Naive B cell (primary cell): ENCODE results near the gene FBXO36. TPM values are rescaled to one million over a fixed set of nuclear protein-coding genes. Genes with fewer than 3 reads are reported as not detected.

Experiments
- ATAC-seq, 2 donors: fragments of 150-1000 bp; cut with Tn5 transposase; 2 replicates each; pipeline ENCODE4 v1.10.0; 2021; ENCODE audit warnings: low read depth in 2 of 2, mild to moderate bottlenecking in 2 of 2, moderate library complexity in 2 of 2
- DNase-seq: peaks from one replicate; pipeline ENCODE4 v3.0.0; 2022
- H3K27ac Mint-ChIP-seq, 6 donors: one replicate each; pipeline ENCODE4 v1.8.0; 2020 to 2022; ENCODE audit warnings: mild to moderate bottlenecking in 6 of 6, mixed read lengths in 6 of 6, moderate library complexity in 5 of 6, inconsistent platforms in 2 of 6
- H3K27me3 Mint-ChIP-seq, 3 donors: one replicate each; pipeline ENCODE4 v1.8.0; 2021 to 2022; ENCODE audit warnings: mixed read lengths in 3 of 3, mild to moderate bottlenecking in 1 of 3
- H3K36me3 Mint-ChIP-seq, 2 donors: one replicate each; pipeline ENCODE4 v1.8.0; 2020 to 2022; ENCODE audit warnings: mixed read lengths in 2 of 2, inconsistent platforms in 1 of 2, mild to moderate bottlenecking in 1 of 2
- H3K4me1 Mint-ChIP-seq, 3 donors: one replicate each; pipeline ENCODE4 v1.8.0; 2020 to 2022; ENCODE audit warnings: mixed read lengths in 3 of 3, inconsistent platforms in 1 of 3, mild to moderate bottlenecking in 1 of 3, moderate library complexity in 1 of 3
- H3K4me3 Mint-ChIP-seq, 8 donors: one replicate each; pipeline ENCODE4 v1.8.0; 2020 to 2022; ENCODE audit warnings: mild to moderate bottlenecking in 8 of 8, mixed read lengths in 8 of 8, moderate library complexity in 8 of 8, inconsistent platforms in 2 of 8
- H3K9me3 Mint-ChIP-seq, 7 donors: one replicate each; pipeline ENCODE4 v1.8.0; 2020 to 2022; ENCODE audit warnings: mixed read lengths in 7 of 7, mild to moderate bottlenecking in 5 of 7, inconsistent platforms in 2 of 7, moderate library complexity in 1 of 7
- polyA plus RNA-seq, 6 donors: library from polyadenylated mRNA; unstranded; fragments of 300-500 nt; fragmentation: Illumina TruSeq; gene quantifications; one replicate each; pipeline ENCODE4 v1.2.3, GENCODE V29; 2021; ENCODE audit warnings: low read depth in 6 of 6

The FBXO36 gene
- polyA plus RNA-seq, 6 donors from 2014 or later = 0.24 to 1.4 (median 0.76) TPM; not detected in 1

DNA sequence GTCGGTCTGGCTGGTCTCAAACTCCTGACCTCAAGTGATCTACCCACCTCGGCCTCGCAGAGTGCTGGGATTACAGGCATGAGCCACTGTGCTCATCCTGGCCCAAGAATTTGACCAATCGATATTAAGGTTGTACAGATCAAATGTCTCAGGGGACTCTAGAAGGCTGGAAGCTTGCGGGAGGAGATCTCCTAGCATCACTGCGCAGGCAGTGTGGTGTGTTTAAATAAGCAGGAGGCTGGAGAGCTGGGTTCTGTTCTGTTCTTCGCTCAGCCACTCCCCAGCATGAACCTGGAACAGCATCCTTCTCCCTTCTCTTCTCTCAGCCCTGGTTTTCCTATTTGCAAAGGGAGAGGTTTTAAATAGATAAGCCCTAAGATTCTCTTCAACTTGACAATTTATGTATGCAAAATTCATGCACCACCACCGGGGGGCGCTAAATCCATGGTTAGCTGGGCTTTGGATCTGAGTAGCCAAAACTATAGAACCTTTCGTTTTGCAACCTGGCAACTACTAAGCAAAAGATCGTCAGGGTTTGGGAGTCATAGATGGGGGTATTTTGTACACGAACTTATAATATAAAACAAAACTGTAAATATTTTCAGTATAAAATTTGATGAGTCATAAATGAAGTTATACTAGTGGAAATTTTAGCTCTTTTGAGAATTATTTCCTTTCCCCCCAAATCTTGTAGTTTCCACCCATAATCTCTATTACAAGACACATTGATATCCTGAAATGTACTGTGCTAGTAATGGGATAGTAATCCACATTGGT, 85.8 kb downstream of the FBXO36 start:
- ATAC-seq (peak; percentile 45 to 61), DNase-seq (peak; percentile 64)
- H3K36me3 Mint-ChIP-seq = no peaks in the 10 kb centered on the region
- H3K4me3 Mint-ChIP-seq = peak overlapping the region in 1 of 8 donors; percentile 41
- no peaks in the 10 kb centered on the region for H3K9me3 Mint-ChIP-seq
- H3K27me3 Mint-ChIP-seq = no peaks in the 10 kb centered on the region
- peak overlapping the region in 2 of 6 donors; percentile 1 to 41 for H3K27ac Mint-ChIP-seq
- peaks cover 3 to 13% (median 8%) of the 10 kb centered on the region in 3 donors for H3K4me1 Mint-ChIP-seq

DNA sequence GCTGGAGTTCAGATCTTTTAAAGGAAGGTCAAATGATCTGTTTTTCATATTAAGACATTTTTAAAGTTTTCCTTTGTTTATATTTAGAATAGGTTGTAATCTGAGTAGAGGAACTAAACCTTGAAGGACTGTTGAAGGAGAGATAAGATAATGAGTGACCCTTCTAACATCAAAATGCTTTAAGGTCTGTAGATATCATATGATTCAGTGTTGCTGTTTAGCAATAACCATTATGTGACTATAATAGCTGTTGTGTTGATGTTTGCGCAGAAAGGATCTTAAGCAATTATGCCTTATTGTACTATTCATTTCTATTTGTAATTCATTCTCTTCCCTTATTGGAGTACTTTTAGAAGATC, 86.4 kb downstream of the FBXO36 start:
- no peak for DNase-seq
- H3K36me3 Mint-ChIP-seq = no peaks in the 10 kb centered on the region
- H3K9me3 Mint-ChIP-seq = no peaks in the 10 kb centered on the region
- no peak overlapping the region for H3K4me3 Mint-ChIP-seq
- H3K27ac Mint-ChIP-seq = peak overlapping the region in 1 of 6 donors; percentile 29
- ATAC-seq = no peak
- peaks cover 3 to 13% (median 8%) of the 10 kb centered on the region in 3 donors for H3K4me1 Mint-ChIP-seq
- no peaks in the 10 kb centered on the region for H3K27me3 Mint-ChIP-seq

DNA sequence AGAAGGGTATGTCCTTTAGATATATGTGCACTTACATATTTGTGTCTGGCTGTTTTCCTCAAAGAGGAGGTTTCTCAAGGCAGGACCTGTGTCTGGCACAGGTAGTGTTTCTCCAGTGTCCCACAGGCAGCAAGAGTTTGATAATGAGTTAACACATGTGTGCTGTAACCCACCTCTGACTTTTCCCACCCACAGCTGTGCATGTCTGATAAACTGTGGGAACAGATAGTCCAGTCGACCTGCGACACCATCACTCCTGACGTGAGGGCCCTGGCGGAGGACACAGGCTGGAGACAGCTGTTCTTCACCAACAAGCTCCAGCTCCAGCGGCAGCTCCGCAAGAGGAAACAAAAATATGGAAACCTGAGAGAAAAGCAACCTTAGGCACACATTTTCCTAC, 88.2 kb downstream of the FBXO36 start:
- peak overlapping the region in 1 of 6 donors; percentile 80 for H3K27ac Mint-ChIP-seq
- H3K9me3 Mint-ChIP-seq = no peaks in the 10 kb centered on the region
- no peaks in the 10 kb centered on the region for H3K36me3 Mint-ChIP-seq
- no peak for DNase-seq
- no peaks in the 10 kb centered on the region for H3K27me3 Mint-ChIP-seq
- H3K4me1 Mint-ChIP-seq = peaks cover 3 to 13% (median 8%) of the 10 kb centered on the region in 3 donors
- no peak overlapping the region for H3K4me3 Mint-ChIP-seq
- ATAC-seq = no peak

DNA sequence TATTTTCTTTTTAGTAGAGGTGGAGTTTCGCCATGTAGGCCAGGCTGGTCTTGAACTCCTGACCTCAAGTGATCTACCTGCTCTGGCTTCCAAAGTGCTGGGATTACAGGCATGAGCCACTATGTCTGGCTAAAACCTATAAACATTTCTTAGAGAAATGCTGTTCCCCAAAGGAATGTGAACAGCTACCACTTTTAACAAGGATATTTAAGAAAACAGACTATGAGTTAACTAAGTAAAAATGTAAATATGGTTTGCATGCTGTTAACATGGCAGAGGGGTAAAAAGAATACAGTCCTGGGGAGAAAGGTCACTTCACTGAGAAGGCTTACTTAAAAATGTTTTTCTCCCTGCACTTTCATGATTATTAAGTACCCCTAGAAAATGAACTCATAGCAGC, 89.3 kb downstream of the FBXO36 start:
- DNase-seq (no peak), ATAC-seq (no peak)
- Mint-ChIP-seq H3K36me3 (no peaks in the 10 kb centered on the region), H3K27ac (no peak overlapping the region), H3K4me1 (peaks cover 3 to 13% (median 8%) of the 10 kb centered on the region in 3 donors), H3K4me3 (no peak overlapping the region), H3K9me3 (peaks cover 0 to 2% (median 0%) of the 10 kb centered on the region in 7 donors), H3K27me3 (no peaks in the 10 kb centered on the region)

DNA sequence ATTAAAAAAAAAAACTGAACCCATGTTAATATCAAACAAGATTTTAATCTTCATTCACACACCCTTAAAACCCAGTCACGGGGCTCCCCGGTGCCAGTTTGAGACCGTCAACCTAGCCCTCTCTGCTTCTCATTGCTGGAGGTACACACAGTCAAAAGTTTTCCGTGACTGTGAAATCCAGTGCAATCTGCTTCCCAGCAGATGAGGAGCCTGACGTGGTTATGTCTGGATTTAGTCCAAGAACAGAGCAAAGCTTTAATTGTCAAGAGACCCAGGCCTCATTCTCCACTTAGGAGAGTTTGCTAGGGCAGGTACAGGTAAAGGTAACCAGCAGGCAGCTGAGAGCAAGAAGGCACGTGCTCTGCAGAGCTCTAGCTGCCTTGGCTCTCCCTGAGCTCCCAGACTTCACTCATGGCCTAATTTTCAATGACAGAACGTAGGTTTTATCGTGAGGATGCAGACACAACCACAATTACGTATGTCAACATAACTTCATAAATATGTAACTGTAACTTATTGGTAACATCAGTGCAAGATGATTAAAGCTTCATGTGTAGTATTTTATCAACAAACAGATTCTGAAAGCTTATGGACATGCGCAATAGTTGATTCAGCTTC, 90.1 kb downstream of the FBXO36 start:
- no peak overlapping the region for H3K27ac Mint-ChIP-seq

DNA sequence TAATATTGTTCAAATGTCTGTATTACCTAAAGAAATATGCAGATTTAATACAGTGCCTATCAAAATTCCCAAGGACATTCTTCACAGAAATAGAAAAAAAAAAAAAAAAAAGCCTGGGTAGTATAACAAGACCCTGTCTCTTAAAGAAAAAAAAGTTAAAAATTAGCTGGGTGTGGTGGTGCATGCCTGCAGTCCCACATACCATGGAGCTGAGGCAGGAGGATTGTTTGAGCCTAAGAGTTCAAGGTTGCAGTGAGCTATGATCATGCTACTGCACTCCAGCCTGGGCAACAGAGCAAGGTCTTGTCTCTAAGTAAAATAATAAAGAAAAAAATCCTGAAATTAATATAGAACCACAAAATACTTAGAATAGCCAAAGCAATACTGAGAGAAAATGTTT, 94.5 kb downstream of the FBXO36 start:
- H3K27ac Mint-ChIP-seq = no peak overlapping the region
- no peaks in the 10 kb centered on the region for H3K4me1 Mint-ChIP-seq
- peaks cover 0 to 2% (median 0%) of the 10 kb centered on the region in 7 donors for H3K9me3 Mint-ChIP-seq
- no peaks in the 10 kb centered on the region for H3K27me3 Mint-ChIP-seq
- ATAC-seq = no peak
- no peak overlapping the region for H3K4me3 Mint-ChIP-seq
- no peak for DNase-seq
- H3K36me3 Mint-ChIP-seq = no peaks in the 10 kb centered on the region

More for the DNA sequence above, 90.1 kb downstream of the FBXO36 start:
- Mint-ChIP-seq H3K9me3 (peaks cover 0 to 2% (median 0%) of the 10 kb centered on the region in 7 donors), H3K4me3 (no peak overlapping the region), H3K27me3 (no peaks in the 10 kb centered on the region), H3K4me1 (peaks cover 3 to 13% (median 8%) of the 10 kb centered on the region in 3 donors), H3K36me3 (no peaks in the 10 kb centered on the region)
- ATAC-seq (no peak), DNase-seq (no peak)

DNA sequence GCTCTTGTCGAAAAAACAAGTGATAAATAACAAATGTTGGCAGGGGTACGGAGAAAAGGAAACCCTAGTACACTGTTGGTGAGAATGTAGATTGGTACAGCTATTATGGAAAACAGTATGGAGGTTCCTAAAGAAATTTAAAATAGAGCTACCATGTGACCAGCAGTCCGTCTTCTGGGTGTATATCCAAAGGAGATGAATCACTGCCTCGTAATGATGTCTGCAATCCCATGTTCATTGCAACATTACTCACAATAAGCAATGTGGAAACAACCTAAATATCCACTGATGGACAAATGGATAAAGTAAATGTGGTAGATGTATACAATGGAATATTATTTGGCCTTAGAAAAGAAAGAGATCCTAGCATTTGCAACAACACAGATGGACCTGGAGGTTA, 95.8 kb downstream of the FBXO36 start:
- DNase-seq = no peak

DNA sequence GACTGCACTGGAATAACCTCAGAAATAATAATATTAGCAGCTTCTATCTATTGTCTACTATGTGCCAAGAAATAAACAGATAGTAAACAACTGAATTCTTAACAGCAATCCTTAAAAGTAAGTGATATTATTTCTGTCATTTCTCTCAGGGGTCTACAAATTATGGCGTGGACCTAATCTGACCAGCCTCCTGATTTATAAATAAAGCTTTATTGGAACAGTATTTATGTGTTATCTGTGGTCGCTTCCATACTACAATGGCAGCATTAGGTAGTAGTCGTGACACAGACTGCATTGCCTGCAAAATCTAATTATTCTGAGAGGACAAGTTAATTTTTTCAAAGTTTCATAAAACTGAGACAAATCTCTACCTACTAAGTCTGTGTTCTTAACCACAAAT, 97.4 kb downstream of the FBXO36 start:
- no peaks in the 10 kb centered on the region for H3K4me1 Mint-ChIP-seq
- H3K4me3 Mint-ChIP-seq = no peak overlapping the region
- no peaks in the 10 kb centered on the region for H3K36me3 Mint-ChIP-seq
- DNase-seq = no peak
- ATAC-seq = no peak
- H3K27me3 Mint-ChIP-seq = no peaks in the 10 kb centered on the region
- no peak overlapping the region for H3K27ac Mint-ChIP-seq
- peaks cover 0 to 2% (median 0%) of the 10 kb centered on the region in 7 donors for H3K9me3 Mint-ChIP-seq

More for the DNA sequence above, 95.8 kb downstream of the FBXO36 start:
- ATAC-seq = no peak
- Mint-ChIP-seq H3K27ac (no peak overlapping the region), H3K36me3 (no peaks in the 10 kb centered on the region), H3K4me3 (no peak overlapping the region), H3K9me3 (peaks cover 0 to 2% (median 0%) of the 10 kb centered on the region in 7 donors), H3K4me1 (no peaks in the 10 kb centered on the region), H3K27me3 (no peaks in the 10 kb centered on the region)

DNA sequence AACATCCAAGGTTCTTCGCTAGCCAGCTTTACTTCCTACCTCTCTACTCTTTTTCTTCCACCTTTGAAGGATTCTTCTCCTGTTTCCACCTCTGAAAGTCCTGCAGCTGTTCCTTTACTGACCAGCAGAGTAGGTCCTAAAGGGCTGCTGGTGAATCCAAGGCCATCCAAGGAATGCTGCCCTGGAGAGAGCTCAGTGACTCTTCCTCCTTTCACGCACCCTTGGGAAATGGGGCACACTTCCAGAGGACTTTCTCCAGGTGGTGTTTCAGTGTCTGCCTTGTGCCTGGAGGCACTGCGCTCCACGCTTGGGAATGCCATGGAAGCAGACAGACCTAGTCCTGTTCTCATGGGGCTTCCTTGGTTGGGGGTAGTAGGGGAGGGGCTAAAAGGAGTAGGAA, 101.0 kb downstream of the FBXO36 start:
- no peaks in the 10 kb centered on the region for H3K27me3 Mint-ChIP-seq
- DNase-seq = no peak
- ATAC-seq = no peak
- no peak overlapping the region for H3K27ac Mint-ChIP-seq
- no peaks in the 10 kb centered on the region for H3K4me1 Mint-ChIP-seq
- H3K4me3 Mint-ChIP-seq = no peak overlapping the region
- no peaks in the 10 kb centered on the region for H3K36me3 Mint-ChIP-seq
- no peaks in the 10 kb centered on the region for H3K9me3 Mint-ChIP-seq

DNA sequence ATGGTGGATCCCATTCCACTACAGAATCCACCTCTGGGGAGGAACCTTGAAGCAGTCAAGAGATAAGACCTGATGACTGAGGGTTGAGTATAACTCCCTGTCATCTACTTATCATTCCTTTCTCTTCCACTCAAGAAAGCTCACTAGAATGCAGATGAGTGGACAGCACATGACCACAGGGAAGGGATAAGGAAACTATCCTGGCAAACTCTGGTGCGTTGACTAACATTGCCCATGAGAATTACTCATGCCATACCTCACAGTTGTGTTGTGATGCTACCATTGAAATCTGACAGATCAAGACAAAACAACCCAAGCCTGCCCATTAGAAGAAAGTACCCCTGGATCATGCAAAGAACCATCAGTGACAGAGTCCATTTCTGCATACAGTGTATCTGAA, 119.9 kb downstream of the FBXO36 start:
- no peak overlapping the region for H3K4me3 Mint-ChIP-seq
- no peak overlapping the region for H3K27ac Mint-ChIP-seq
- H3K27me3 Mint-ChIP-seq = no peaks in the 10 kb centered on the region
- H3K9me3 Mint-ChIP-seq = peaks cover 0 to 3% (median 0%) of the 10 kb centered on the region in 7 donors
- H3K36me3 Mint-ChIP-seq = peaks cover 0 to 6% of the 10 kb centered on the region in 2 donors
- no peak for ATAC-seq
- DNase-seq = no peak
- no peaks in the 10 kb centered on the region for H3K4me1 Mint-ChIP-seq

DNA sequence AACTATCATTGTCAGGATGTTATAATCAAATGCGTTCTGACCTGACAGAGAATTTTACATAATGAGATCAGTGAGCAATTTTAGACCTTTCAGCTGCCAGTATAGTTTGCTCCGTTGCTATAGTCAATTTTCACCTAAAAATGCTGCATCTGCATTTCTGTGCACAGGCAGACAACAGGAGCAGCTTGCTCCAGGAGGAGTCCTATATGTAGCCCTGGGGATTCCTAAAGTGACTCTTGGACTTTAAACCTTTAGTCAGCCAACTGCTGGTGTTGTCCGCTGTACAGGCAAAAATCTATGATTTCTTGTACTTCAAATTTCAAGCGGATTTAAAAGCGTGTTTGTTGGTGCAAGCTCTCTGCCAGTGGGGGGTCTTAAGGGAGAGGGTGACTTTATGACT, 120.7 kb downstream of the FBXO36 start:
- Mint-ChIP-seq H3K36me3 (peaks cover 0 to 6% of the 10 kb centered on the region in 2 donors), H3K9me3 (peaks cover 0 to 3% (median 0%) of the 10 kb centered on the region in 7 donors), H3K4me3 (no peak overlapping the region), H3K4me1 (no peaks in the 10 kb centered on the region), H3K27me3 (no peaks in the 10 kb centered on the region), H3K27ac (peak overlapping the region in 1 of 6 donors; percentile 49)
- DNase-seq (no peak), ATAC-seq (no peak)

DNA sequence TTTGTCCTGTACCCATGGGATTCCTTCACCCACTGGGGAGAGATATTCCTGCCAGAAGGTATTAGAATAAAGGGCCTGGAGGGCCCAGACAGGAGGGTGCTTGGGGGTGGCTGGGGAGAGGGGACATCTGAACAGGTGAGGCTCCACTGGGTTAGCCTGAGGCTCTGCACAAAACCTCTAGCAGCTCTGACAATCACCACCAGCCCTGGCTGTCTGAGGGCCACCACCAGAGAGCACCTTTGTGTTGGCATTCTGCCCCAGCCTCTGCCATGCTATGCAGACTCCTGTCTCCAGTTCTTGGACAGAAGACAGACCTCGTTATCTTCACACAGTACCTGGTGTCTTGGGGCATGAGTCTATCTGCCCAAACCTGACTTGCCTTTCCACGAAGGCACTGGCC, 121.2 kb downstream of the FBXO36 start:
- Mint-ChIP-seq H3K4me1 (no peaks in the 10 kb centered on the region), H3K27me3 (no peaks in the 10 kb centered on the region), H3K4me3 (no peak overlapping the region), H3K9me3 (peaks cover 0 to 3% (median 0%) of the 10 kb centered on the region in 7 donors), H3K27ac (no peak overlapping the region), H3K36me3 (peaks cover 0 to 6% of the 10 kb centered on the region in 2 donors)
- DNase-seq (no peak), ATAC-seq (no peak)

DNA sequence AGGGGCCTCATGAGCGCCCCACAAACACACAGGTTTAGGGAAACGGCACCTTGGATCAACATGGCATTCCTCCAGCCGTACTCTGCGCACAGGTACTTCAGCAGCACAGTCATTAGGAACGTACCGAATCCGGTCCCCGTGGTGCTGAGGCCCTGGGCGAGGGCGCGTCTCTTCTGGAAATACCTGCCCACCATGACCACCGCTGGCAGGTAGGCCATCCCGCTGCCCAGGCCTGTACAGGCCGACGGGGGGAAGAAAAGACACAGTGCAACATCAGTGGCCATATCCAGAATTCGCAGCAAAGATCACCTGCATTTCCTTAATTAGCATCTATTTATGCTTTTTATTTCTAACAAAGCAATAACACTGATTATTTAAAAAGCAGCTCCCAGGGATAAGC, 124.2 kb downstream of the FBXO36 start:
- Mint-ChIP-seq H3K27ac (no peak overlapping the region), H3K36me3 (peaks cover 0 to 6% of the 10 kb centered on the region in 2 donors), H3K27me3 (no peaks in the 10 kb centered on the region), H3K4me3 (no peak overlapping the region), H3K4me1 (no peaks in the 10 kb centered on the region), H3K9me3 (peaks cover 0 to 3% (median 0%) of the 10 kb centered on the region in 7 donors)
- ATAC-seq = no peak
- no peak for DNase-seq

DNA sequence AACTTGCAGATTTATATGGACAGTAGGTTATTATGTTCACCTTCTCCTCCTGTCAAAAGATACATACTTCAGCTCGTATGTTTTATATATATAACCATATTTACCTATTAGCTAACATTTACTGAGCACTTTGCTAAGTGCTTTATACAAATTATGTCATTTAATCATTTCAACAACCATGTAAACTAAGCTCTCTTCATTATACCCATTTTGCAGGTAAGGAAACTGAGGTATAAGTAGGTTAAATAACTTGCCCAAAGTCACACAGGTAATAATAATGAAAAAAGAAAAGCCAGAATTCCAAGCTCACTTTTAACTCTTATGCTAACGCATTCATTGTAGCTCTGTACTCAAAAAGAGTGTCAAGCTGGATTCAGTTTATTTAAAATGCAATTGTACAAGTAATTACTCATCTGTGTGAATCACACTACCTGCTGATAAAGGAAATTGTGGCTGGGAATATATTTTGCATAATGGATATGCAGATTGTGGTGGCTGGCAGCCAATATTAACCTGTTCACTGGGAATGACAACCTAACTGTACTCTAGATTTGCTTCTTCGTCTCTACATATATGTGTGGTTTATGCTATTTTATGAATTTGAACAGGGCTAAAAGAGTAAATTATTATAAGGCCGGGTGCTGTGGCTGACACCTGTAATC, 125.8 kb downstream of the FBXO36 start:
- Mint-ChIP-seq H3K36me3 (peaks cover 0 to under 1% of the 10 kb centered on the region in 2 donors), H3K4me3 (no peak overlapping the region), H3K4me1 (no peaks in the 10 kb centered on the region), H3K9me3 (no peaks in the 10 kb centered on the region), H3K27me3 (no peaks in the 10 kb centered on the region), H3K27ac (no peak overlapping the region)
- ATAC-seq (no peak), DNase-seq (no peak)
